NCI-H446 treated with DMSO at 0.1 percent for 48 hours (cell line): ENCODE measurements around the gene SRXN1.
"Not testable (repeated sequence)": the region's sequence is repeated elsewhere in the genome, so short reads cannot be mapped to it uniquely, and the experiment has no call there.

Experiments
- DNase-seq: peaks from one replicate; lab custom pipeline; 2025; lab: John Stamatoyannopoulos, UW

SRXN1 gene

GRCh38 chr20:653110-653589 is at the start of gene SRXN1:
SRXN1 (minus strand) TSS chr20:653200; CDS start chr20:653185, 15 bp downstream.
- peak; percentile 57 for DNase-seq

- DNase-seq: no peak
These were observed 48.6 kb upstream of the SRXN1 start for GRCh38 chr20:701401-702129.

GRCh38 chr20:699811-700338 is 46.9 kb upstream of the SRXN1 start:
- no peak for DNase-seq

- DNase-seq: no peak
These were observed 46.3 kb upstream of the SRXN1 start for GRCh38 chr20:699342-699741.

GRCh38 chr20:698276-698675 is 45.3 kb upstream of the SRXN1 start:
- DNase-seq: no peak

- no peak for DNase-seq
These were observed 44.8 kb upstream of the SRXN1 start for GRCh38 chr20:697826-698225.

GRCh38 chr20:695165-695866 is 42.3 kb upstream of the SRXN1 start:
- DNase-seq: no peak

GRCh38 chr20:694496-694895 is 41.5 kb upstream of the SRXN1 start:
- DNase-seq: no peak

- DNase-seq: not testable (repeated sequence)
These were observed 40.8 kb upstream of the SRXN1 start for GRCh38 chr20:693786-694185.

- no peak for DNase-seq
These were observed 39.0 kb upstream of the SRXN1 start for GRCh38 chr20:692044-692443.

- no peak for DNase-seq
These were observed 36.9 kb upstream of the SRXN1 start for GRCh38 chr20:689947-690346.

GRCh38 chr20:689348-689747 is 36.3 kb upstream of the SRXN1 start:
- no peak for DNase-seq

- peak; percentile 21 for DNase-seq
These were observed 35.8 kb upstream of the SRXN1 start for GRCh38 chr20:688809-689212.

- no peak for DNase-seq
These were observed 34.6 kb upstream of the SRXN1 start for GRCh38 chr20:687468-688203.

GRCh38 chr20:684676-685319 is 31.8 kb upstream of the SRXN1 start:
- DNase-seq: no peak

- no peak for DNase-seq
These were observed 29.1 kb upstream of the SRXN1 start for GRCh38 chr20:682123-682522.

- no peak for DNase-seq
These were observed 27.7 kb upstream of the SRXN1 start for GRCh38 chr20:680638-681187.

- DNase-seq: no peak
These were observed 25.0 kb upstream of the SRXN1 start for GRCh38 chr20:677957-678356.

GRCh38 chr20:676967-677366 is 24.0 kb upstream of the SRXN1 start:
- no peak for DNase-seq

- no peak for DNase-seq
These were observed 23.4 kb upstream of the SRXN1 start for GRCh38 chr20:676315-676937.
